Keratinocyte (primary cell): Measurements from ENCODE around the gene KRR1.

ENCODE experiments used
- CTCF ChIP-seq, 3 experiments: IDR thresholded peaks in 1 of 3; conservative IDR thresholded peaks in 1 of 3; optimal IDR thresholded peaks in 1 of 3; 2 replicates in 2 of 3; 3 replicates in 1 of 3; pipeline versions ENCODE3 to v1.5.1; 2011; ENCODE audit warnings: low read length in 3 of 3, mild to moderate bottlenecking in 3 of 3, moderate library complexity in 2 of 3, control low read depth in 1 of 3, inconsistent platforms in 1 of 3; ENCODE audit not compliant: insufficient read depth in 2 of 3; ENCODE audit errors: extremely low read depth in 1 of 3
- EZH2 ChIP-seq: IDR thresholded peaks from one replicate; pipeline ENCODE4 v1.6.1; 2012; ENCODE audit warnings: inconsistent platforms, mild to moderate bottlenecking, low read length, moderate library complexity

- TF ChIP-seq CTCF (optimal IDR thresholded peaks at IDR 0.05 in 1 of 3, IDR thresholded peaks at IDR 0.05 in 1 of 3, conservative IDR thresholded peaks at IDR 0.05 in 1 of 3; ENCODE audit: extremely low read depth in 1 of 3, insufficient read depth in 2 of 3, low read length in 3 of 3), result no peak
- TF ChIP-seq EZH2, result no peak
These were observed 43.1 kb upstream of the KRR1 start for GRCh38 chr12:75554556-75554880.
